MCF 10A (cell line): ENCODE results near the gene ABLIM2. TPM values are rescaled to one million over a fixed set of nuclear protein-coding genes. Genes with fewer than 3 reads are reported as not detected.

Experiments
- BruUV-seq: library from RNA; stranded (reverse); fragments of 400-500 nt; replicated peaks from 2 replicates; lab custom pipeline; 2021; lab: Mats Ljungman, UMichigan
- CTCF ChIA-PET: fragments of 300-600 bp; sonication (Branson Sonifier 250); formaldehyde crosslinking; extraction: SDS; loops from one replicate; lab custom pipeline; 2021; ENCODE audit warnings: antibody characterized with exemption, inconsistent platforms; lab: Yijun Ruan, JAX
- POLR2A ChIA-PET: fragments of 300-600, 350-650 bp; sonication (Branson Sonifier 250); formaldehyde crosslinking; extraction: SDS; loops from one replicate; lab custom pipeline; 2020; ENCODE audit warnings: antibody characterized with exemption, inconsistent platforms; lab: Yijun Ruan, JAX
- DNase-seq: peaks from one replicate; pipeline ENCODE4 v3.0.0-alpha.2; 2018; ENCODE audit not compliant: unreplicated experiment
- H3K27ac Mint-ChIP-seq: one replicate; pipeline ENCODE4 v1.8.0; 2022; ENCODE audit warnings: mild to moderate bottlenecking, low read depth, mixed read lengths; ENCODE audit not compliant: unreplicated experiment
- H3K27me3 Mint-ChIP-seq: one replicate; pipeline ENCODE4 v1.8.0; 2022; ENCODE audit warnings: mixed read lengths; ENCODE audit not compliant: insufficient read depth, unreplicated experiment
- H3K36me3 Mint-ChIP-seq: one replicate; pipeline ENCODE4 v1.8.0; 2022; ENCODE audit warnings: mild to moderate bottlenecking, moderate library complexity, mixed read lengths; ENCODE audit not compliant: insufficient read depth, unreplicated experiment
- H3K4me1 Mint-ChIP-seq: one replicate; pipeline ENCODE4 v1.8.0; 2022; ENCODE audit warnings: mixed read lengths; ENCODE audit not compliant: insufficient read depth, unreplicated experiment
- H3K4me3 Mint-ChIP-seq: one replicate; pipeline ENCODE4 v1.8.0; 2022; ENCODE audit warnings: mild to moderate bottlenecking, moderate library complexity, mixed read lengths; ENCODE audit not compliant: unreplicated experiment
- H3K9me3 Mint-ChIP-seq: one replicate; pipeline ENCODE4 v1.8.0; 2022; ENCODE audit warnings: mixed read lengths; ENCODE audit not compliant: unreplicated experiment
- intact Hi-C: fragments of 100-400 bp; cut with micrococcal nuclease; formaldehyde crosslinking; loops from 2 replicates; pipeline ENCODE4 v1.14.1; 2022
- total RNA-seq: library from RNA; stranded (reverse); gene quantifications from 2 replicates; pipeline ENCODE4 v1.2.3, GENCODE V29; 2022
- TF ChIP-seq, protein P1 (sequence below): fragments of 200-600 bp; IDR thresholded peaks from one replicate; pipeline ENCODE4 v1.8.0; 2022; ENCODE audit warnings: antibody characterized with exemption, mild to moderate bottlenecking; ENCODE audit not compliant: unreplicated experiment

The ABLIM2 gene
- total RNA-seq, 1 experiment from 2014 or later = 5.3 TPM

DNA sequence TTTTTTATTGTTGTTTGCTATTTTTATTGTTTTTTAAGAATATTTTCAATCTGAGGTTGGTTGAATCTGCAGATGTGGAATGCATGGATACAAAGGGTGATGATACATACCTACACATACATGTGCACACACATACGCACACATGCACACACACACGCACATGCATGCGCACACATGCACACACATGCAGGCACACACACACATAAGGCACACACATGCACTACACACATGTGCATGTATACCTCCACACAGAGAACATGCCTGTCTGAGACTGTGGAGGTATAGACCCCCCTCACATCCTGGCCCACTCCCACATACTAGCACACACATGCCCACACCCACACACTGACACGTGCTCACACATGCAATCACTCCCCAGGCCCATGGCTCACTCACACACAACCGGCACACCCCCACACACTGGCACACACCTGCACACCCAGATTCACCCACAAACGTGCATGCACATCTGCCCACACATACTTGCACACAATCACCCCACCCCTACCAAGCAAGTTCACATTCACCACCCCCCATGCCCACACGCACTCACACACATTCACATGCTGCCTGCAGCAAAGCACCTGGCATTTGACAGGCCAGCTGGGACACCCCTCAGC lies 121.4 kb downstream of the ABLIM2 start:
- peaks cover 11% of the 10 kb centered on the region for H3K4me1 Mint-ChIP-seq
- H3K27ac Mint-ChIP-seq = no peak overlapping the region
- TF ChIP-seq, protein P1, sequence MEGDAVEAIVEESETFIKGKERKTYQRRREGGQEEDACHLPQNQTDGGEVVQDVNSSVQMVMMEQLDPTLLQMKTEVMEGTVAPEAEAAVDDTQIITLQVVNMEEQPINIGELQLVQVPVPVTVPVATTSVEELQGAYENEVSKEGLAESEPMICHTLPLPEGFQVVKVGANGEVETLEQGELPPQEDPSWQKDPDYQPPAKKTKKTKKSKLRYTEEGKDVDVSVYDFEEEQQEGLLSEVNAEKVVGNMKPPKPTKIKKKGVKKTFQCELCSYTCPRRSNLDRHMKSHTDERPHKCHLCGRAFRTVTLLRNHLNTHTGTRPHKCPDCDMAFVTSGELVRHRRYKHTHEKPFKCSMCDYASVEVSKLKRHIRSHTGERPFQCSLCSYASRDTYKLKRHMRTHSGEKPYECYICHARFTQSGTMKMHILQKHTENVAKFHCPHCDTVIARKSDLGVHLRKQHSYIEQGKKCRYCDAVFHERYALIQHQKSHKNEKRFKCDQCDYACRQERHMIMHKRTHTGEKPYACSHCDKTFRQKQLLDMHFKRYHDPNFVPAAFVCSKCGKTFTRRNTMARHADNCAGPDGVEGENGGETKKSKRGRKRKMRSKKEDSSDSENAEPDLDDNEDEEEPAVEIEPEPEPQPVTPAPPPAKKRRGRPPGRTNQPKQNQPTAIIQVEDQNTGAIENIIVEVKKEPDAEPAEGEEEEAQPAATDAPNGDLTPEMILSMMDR = no peak
- no peak for DNase-seq
- intact Hi-C loops = no loop called here
- peaks cover 21% of the 10 kb centered on the region for H3K36me3 Mint-ChIP-seq
- H3K9me3 Mint-ChIP-seq = no peaks in the 10 kb centered on the region
- H3K27me3 Mint-ChIP-seq = peaks cover 22% of the 10 kb centered on the region
- CTCF ChIA-PET = no interaction called here
- POLR2A ChIA-PET = no interaction called here
- no TSS peak for BruUV-seq
- H3K4me3 Mint-ChIP-seq = no peak overlapping the region

DNA sequence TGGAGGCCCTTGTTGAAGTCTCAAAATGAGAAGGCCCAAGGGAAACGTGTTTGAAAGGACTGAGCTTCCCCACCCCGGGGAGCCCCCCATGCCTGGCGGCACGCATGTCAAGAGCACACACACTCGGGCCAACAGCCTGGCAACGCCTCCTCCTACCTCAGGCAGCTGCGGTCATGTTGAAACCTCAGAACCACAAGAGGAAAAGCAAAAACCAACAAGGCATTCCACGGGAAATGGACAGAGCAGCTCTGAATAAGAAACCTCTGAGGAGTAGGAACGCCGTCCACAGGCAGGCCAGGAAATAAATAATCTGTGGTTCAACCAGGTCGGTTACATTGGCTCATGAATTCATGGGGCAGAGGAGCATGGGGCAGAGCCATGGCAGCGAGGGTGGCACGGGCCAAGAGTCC lies 123.2 kb downstream of the ABLIM2 start:
- no TSS peak for BruUV-seq
- peaks cover 12% of the 10 kb centered on the region for H3K4me1 Mint-ChIP-seq
- POLR2A ChIA-PET = no interaction called here
- no peak overlapping the region for H3K4me3 Mint-ChIP-seq
- H3K27me3 Mint-ChIP-seq = peaks cover 22% of the 10 kb centered on the region
- H3K36me3 Mint-ChIP-seq = peaks cover 21% of the 10 kb centered on the region
- CTCF ChIA-PET = no interaction called here
- TF ChIP-seq, protein P1 = no peak
- H3K9me3 Mint-ChIP-seq = no peaks in the 10 kb centered on the region
- H3K27ac Mint-ChIP-seq = no peak overlapping the region
- DNase-seq = no peak
- intact Hi-C loops = no loop called here

DNA sequence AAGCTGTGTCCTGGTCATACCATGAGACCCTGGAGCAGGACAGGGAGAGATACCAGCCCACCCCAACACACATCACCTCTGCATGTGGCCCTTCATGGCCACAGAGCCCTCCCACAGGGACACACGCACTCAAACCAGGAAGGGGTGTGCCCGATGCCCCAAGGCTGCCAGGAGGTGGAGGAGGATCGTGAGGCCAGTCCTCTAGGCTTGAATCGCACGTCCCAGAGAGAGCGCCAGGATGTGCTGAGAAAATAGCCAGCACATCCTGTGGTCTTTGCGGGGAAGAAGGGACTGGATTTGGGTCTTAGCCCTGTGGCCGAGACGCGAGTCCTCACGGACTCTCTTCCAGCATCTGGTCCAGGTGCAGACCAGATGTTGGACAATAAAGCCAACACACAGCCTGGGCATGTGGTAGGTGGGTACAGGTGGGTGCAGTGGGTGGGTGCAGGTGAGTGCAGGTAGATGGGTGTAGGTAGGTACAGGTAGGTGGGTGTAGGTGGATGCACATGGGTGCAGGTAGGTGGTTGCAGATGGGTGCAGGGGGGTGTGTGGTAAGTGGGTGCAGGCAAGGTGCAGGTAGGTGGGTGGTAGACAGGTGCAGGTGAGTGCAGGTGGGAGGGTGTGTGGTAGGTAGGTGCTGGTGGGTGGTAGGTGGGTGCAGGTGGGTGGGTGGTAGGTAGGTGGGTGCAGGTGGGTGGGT lies 124.6 kb downstream of the ABLIM2 start:
- POLR2A ChIA-PET = no interaction called here
- Mint-ChIP-seq H3K4me1 (peaks cover 20% of the 10 kb centered on the region), H3K27ac (no peak overlapping the region), H3K4me3 (no peak overlapping the region), H3K9me3 (no peaks in the 10 kb centered on the region), H3K36me3 (peaks cover 16% of the 10 kb centered on the region), H3K27me3 (peaks cover 20% of the 10 kb centered on the region)
- TF ChIP-seq, protein P1 = no peak
- CTCF ChIA-PET = interaction anchor here (0.6 to 0.9 kb wide), 2 partner anchors 26 to 964 kb away, joined by 3 to 4 read pairs; no protein-coding TSS in a partner anchor
- DNase-seq = no peak
- BruUV-seq = no TSS peak
- intact Hi-C loops = no loop called here

DNA sequence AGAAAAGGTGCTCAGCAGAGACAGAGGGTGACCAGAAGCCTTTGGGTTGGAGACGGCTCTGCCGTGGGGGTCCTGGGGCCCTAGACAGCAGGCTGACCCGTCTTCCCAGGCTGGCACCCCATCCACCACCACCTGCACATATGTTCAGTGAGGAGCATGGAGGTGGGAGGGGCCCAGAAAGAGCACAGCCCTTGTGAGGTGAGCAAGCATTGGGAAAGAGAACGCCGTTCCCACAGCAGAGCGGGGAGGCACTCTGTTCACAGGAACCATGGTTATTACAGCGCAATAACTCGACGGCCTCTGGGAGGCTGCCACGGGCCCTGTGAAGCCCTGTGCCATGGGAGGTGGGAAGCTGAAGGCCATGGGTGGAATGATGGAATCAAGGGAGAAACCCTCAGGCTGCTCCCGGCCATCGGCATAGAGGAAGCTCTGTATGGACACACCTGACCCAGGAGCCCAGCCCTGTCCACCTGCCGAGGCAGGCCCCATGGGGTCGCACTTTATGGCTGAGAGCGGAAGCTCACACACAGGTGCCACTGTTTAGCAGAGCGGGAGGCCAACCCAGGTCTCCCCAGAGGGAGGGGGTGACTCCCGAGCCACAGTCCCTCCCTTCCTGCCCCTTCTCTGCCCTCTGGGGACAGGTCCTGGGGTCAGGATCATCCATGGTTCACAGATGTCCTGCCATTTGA lies 125.4 kb downstream of the ABLIM2 start:
- intact Hi-C loops = no loop called here
- POLR2A ChIA-PET = no interaction called here
- peaks cover 25% of the 10 kb centered on the region for H3K4me1 Mint-ChIP-seq

More for the DNA sequence above, 125.4 kb downstream of the ABLIM2 start:
- Mint-ChIP-seq H3K9me3 (no peaks in the 10 kb centered on the region), H3K36me3 (peaks cover 15% of the 10 kb centered on the region), H3K4me3 (no peak overlapping the region), H3K27me3 (peaks cover 23% of the 10 kb centered on the region), H3K27ac (no peak overlapping the region)
- no TSS peak for BruUV-seq
- TF ChIP-seq, protein P1 = no peak
- DNase-seq = no peak
- CTCF ChIA-PET = interaction anchor here (0.6 to 0.9 kb wide), 2 partner anchors 25 to 963 kb away, joined by 3 to 4 read pairs; no protein-coding TSS in a partner anchor
